ENCODE results near the gene ACTA1.

- no peak for TF ChIP-seq CTCF (IDR thresholded peaks at IDR 0.05)
- TF ChIP-seq POLR2A (IDR thresholded peaks at IDR 0.05): no peak
- no peak for TF ChIP-seq POLR2AphosphoS5 (IDR thresholded peaks at IDR 0.05)
These were observed 5.6 kb downstream of the ACTA1 start for GRCh38 chr1:229428256-229428655.
